Heart left ventricle (tissue), 16 donors: ENCODE data around the gene FCSK. TPM values are rescaled to one million over a fixed set of nuclear protein-coding genes. Genes with fewer than 3 reads are reported as not detected.
"Not testable (repeated sequence)": the region's sequence is repeated elsewhere in the genome, so short reads cannot be mapped to it uniquely, and the experiment has no call there.

Experiments used
- ATAC-seq, 4 donors: fragments of 200-7000 bp; cut with Tn5 transposase; one replicate each; pipeline ENCODE4 v1.9.1; 2020 to 2022; ENCODE audit warnings: moderate library complexity in 4 of 4, mild to moderate bottlenecking in 3 of 4, moderate number of reproducible peaks in 1 of 4
- DNase-seq, 5 donors: peaks; one replicate each; pipeline ENCODE4 v3.0.0-alpha.2; 2020
- H3K27ac ChIP-seq, 12 donors: fragments of 200-600 bp; sonication (generic) in 4 of 12; one replicate each; pipeline versions ENCODE4 v1.5.0 to v1.8.0; 2016 to 2022; ENCODE audit warnings: mild to moderate bottlenecking in 2 of 12
- H3K27me3 ChIP-seq, 9 donors: fragments of 200-600 bp; sonication (generic) in 2 of 9; one replicate each; pipeline versions ENCODE4 v1.5.1 to v1.8.0; 2016 to 2022; ENCODE audit warnings: mild to moderate bottlenecking in 3 of 9
- H3K36me3 ChIP-seq, 9 donors: fragments of 200-600 bp; sonication (generic) in 2 of 9; one replicate each; pipeline versions ENCODE4 v1.5.0 to v1.8.0; 2018 to 2022; ENCODE audit warnings: mild to moderate bottlenecking in 2 of 9
- H3K4me1 ChIP-seq, 12 donors: fragments of 200-600 bp; sonication (generic) in 4 of 12; one replicate each; pipeline versions ENCODE4 v1.5.0 to v1.8.0; 2016 to 2022; ENCODE audit warnings: mild to moderate bottlenecking in 3 of 12
- H3K4me3 ChIP-seq, 12 donors: fragments of 200-600 bp; sonication (generic) in 4 of 12; one replicate each; pipeline versions ENCODE4 v1.5.0 to v1.8.0; 2017 to 2022; ENCODE audit warnings: mild to moderate bottlenecking in 9 of 12, moderate library complexity in 4 of 12
- H3K9me3 ChIP-seq, 12 donors: fragments of 200-600 bp; sonication (generic) in 4 of 12; one replicate each; pipeline versions ENCODE4 v1.5.0 to v1.8.0; 2016 to 2022; ENCODE audit warnings: mild to moderate bottlenecking in 1 of 12
- CTCF ChIP-seq, 12 donors: fragments of 200-600 bp; sonication (generic) in 4 of 12; IDR thresholded peaks; one replicate each; pipeline versions ENCODE4 v1.5.0 to v1.8.0; 2018 to 2022; ENCODE audit warnings: antibody characterized with exemption in 12 of 12, mild to moderate bottlenecking in 5 of 12
- POLR2A ChIP-seq, 2 donors: fragments of 450-650 bp; IDR thresholded peaks; one replicate each; pipeline ENCODE4 v1.6.1; 2017; ENCODE audit warnings: antibody characterized with exemption in 2 of 2, mild to moderate bottlenecking in 2 of 2, moderate library complexity in 2 of 2
- WGBS, 4 donors: extraction: QIAGEN DNeasy Blood & Tissue Kit in 2 of 4; methylation state at CpG; one replicate each; pipeline versions ENCODE4 v1.1.5 to v1.1.7; 2013 to 2018; 5-methylcytosine and 5-hydroxymethylcytosine counted together
- intact Hi-C, 10 donors: fragments of 100-400 bp; cut with DNase I; formaldehyde crosslinking; loops; one replicate each; pipeline versions ENCODE4 v1.11.1 to v1.14.2; 2022
- long read RNA-seq, 3 donors: library from polyadenylated mRNA; unstranded; transcript quantifications; one replicate each; pipeline ENCODE4 v2.0.0, GENCODE V29; 2020 to 2021
- polyA plus RNA-seq, 2 donors: library from polyadenylated mRNA; stranded (reverse); fragments of 200-250 nt; gene quantifications; one replicate each; pipeline ENCODE4 v1.2.3, GENCODE V29; 2013
- total RNA-seq, 9 donors: library from RNA; depleted of rRNA in 2 of 9; stranded (reverse); fragments of >200 nt in 2 of 9; fragmentation: NEBNext Ultra II Directional in 3 of 9; extraction: Animal tissue kit (Norgen Biotek cat#: 25700) in 3 of 9; gene quantifications; one replicate each; pipeline versions ENCODE4 v1.1.0 to v1.2.4, GENCODE V29; 2016 to 2023
- donor health status: ischemic (EF 13 %, LVEDD 7.1; RV severe dilation, severe dysfunction).
- donor health status: healthy with polysubstance abuse.
- donor health status: DM: no; HTN: yes; CAD: no.
- donor health status: DM: no; HTN: no; CAD: no.
- donor health status: ischemic (EF 25% LVEDD 6.9; RV normal size, moderate dysfunction).
- donor health status: ischemic (EF 25% LVEDD 5.7; RV mildly dilated, moderate dysfunction).
- donor health status: healthy.
- donor health status: DM: yes; HTN: yes; CAD: no.
- donor health status: ischemic (EF 35%, LVEDD 5.7; RV mildly dilated, moderate dysfunction).
- donor health status: nonischemic (EF 11% LVEDD 7.7; RV severe dilation, severe dysfunction).
- donor health status: DM: yes; HTN: yes; CAD: no.
- donor health status: PGD.
- donor health status: ischemic (EF 29% LVEDD 5.4; RV normal size, mild dysfunction).
- donor health status: nonischemic (EF 23%, LVEDD 6.1; RV moderate dilation, normal function).

Gene FCSK
- total RNA-seq = 10 to 100 TPM in 3 of 9 donors, 1 to 10 TPM in 6; 6.5 to 17.3 (median 8.2) TPM
- polyA plus RNA-seq = 1 to 10 TPM; 5.9 to 8.4 TPM
- long read RNA-seq, donor 1, full-length matches to known transcripts = 4 of 28 reads
- long read RNA-seq, donor 1, partial matches to known transcripts = 16 of 28 reads
- long read RNA-seq, donor 1, other reads (novel, unspliced or antisense) = 8 of 28 reads
- long read RNA-seq, donor 2, full-length matches to known transcripts = 13 of 43 reads
- long read RNA-seq, donor 2, partial matches to known transcripts = 18 of 43 reads
- long read RNA-seq, donor 2, other reads (novel, unspliced or antisense) = 12 of 43 reads
- long read RNA-seq, donor 3, full-length matches to known transcripts = 5 of 26 reads
- long read RNA-seq, donor 3, partial matches to known transcripts = 12 of 26 reads
- long read RNA-seq, donor 3, other reads (novel, unspliced or antisense) = 9 of 26 reads

GRCh38 chr16:70454222-70455034 lies at the start of gene FCSK:
Gene FCSK (plus strand): TSS chr16:70454595. CDS start chr16:70463191, 8,596 bp downstream.
- Histone ChIP-seq H3K4me1 (peaks cover 0 to 26% (median 12%) of the 10 kb centered on the region in 12 donors), H3K4me3 (peak within 1 kb of the TSS; percentile 76 to 99 (median 93)), H3K27me3 (no peaks in the 10 kb centered on the region), H3K27ac (peak within 1 kb of the TSS; percentile 88 to 98 (median 94)), H3K36me3 (no peaks in the 10 kb centered on the region), H3K9me3 (no peaks in the 10 kb centered on the region)
- WGBS, 4 donors = 0 to 1% (median 1%) methylated on average over 31 to 67 of the region's 67 CpGs
- TF ChIP-seq POLR2A (IDR thresholded peaks at IDR 0.05) (peak in 1 of 2 donors; percentile 36), CTCF (IDR thresholded peaks at IDR 0.05) (peak in 3 of 12 donors; percentile 4 to 16 (median 7))
- intact Hi-C loops = loop anchor here in 5 of 10 donors (1.0 to 10.0 kb wide), 4 partner anchors 60 to 74 kb away; no protein-coding TSS in a partner anchor
- DNase-seq = peak; percentile 61 to 85 (median 72)
- ATAC-seq = peak; percentile 59 to 95 (median 94)

- H3K4me3 ChIP-seq, ATAC-seq, H3K27ac ChIP-seq, DNase-seq, H3K27me3 ChIP-seq, intact Hi-C loops, H3K9me3 ChIP-seq, H3K36me3 ChIP-seq: not testable (repeated sequence)
- 92 to 96% (median 93%) methylated on average over 5 of the region's 5 CpGs for WGBS, 4 donors
- peaks cover 0 to 42% (median 8%) of the 10 kb centered on the region in 12 donors for H3K4me1 ChIP-seq
Observed at GRCh38 chr16:70406104-70406503, 48.3 kb upstream of the FCSK start.

- intact Hi-C loops = no loop called here
- Histone ChIP-seq H3K27me3 (no peaks in the 10 kb centered on the region), H3K36me3 (peaks cover 0 to 18% (median 3%) of the 10 kb centered on the region in 9 donors), H3K4me1 (peaks cover 0 to 39% (median 8%) of the 10 kb centered on the region in 12 donors), H3K9me3 (no peaks in the 10 kb centered on the region), H3K27ac (no peak overlapping the region), H3K4me3 (no peak overlapping the region)
- no peak for ATAC-seq
- WGBS, 4 donors = 64 to 77% (median 69%) methylated on average over 10 of the region's 10 CpGs
- DNase-seq = no peak
- TF ChIP-seq POLR2A (IDR thresholded peaks at IDR 0.05) = no peak
- TF ChIP-seq CTCF (IDR thresholded peaks at IDR 0.05) = no peak
Observed at GRCh38 chr16:70407811-70408274, 46.6 kb upstream of the FCSK start.

- no peak for TF ChIP-seq CTCF (IDR thresholded peaks at IDR 0.05)
- TF ChIP-seq POLR2A (IDR thresholded peaks at IDR 0.05) = no peak
- H3K27ac ChIP-seq = no peak overlapping the region
- H3K4me3 ChIP-seq = no peak overlapping the region
- H3K9me3 ChIP-seq = no peaks in the 10 kb centered on the region
- no peaks in the 10 kb centered on the region for H3K27me3 ChIP-seq
- H3K36me3 ChIP-seq = peaks cover 0 to 21% (median 3%) of the 10 kb centered on the region in 9 donors
- WGBS, 4 donors = 87 to 91% (median 91%) methylated on average over 6 of the region's 6 CpGs
- ATAC-seq (no peak), DNase-seq (no peak)
- intact Hi-C loops = no loop called here
- H3K4me1 ChIP-seq = peaks cover 0 to 19% (median 11%) of the 10 kb centered on the region in 12 donors
Observed at GRCh38 chr16:70410734-70411133, 43.7 kb upstream of the FCSK start.
